Activated naive CD4-positive, alpha-beta T cell treated with Interleukin-2 at 50 U/mL for 16 hours (primary cell): ENCODE results near the gene TRIM4.
"Not testable (repeated sequence)": the region's sequence is repeated elsewhere in the genome, so short reads cannot be mapped to it uniquely, and the experiment has no call there.

Source experiments
- DNase-seq: peaks from one replicate; pipeline ENCODE4 v3.0.0-alpha.2; 2020

The TRIM4 gene

DNA sequence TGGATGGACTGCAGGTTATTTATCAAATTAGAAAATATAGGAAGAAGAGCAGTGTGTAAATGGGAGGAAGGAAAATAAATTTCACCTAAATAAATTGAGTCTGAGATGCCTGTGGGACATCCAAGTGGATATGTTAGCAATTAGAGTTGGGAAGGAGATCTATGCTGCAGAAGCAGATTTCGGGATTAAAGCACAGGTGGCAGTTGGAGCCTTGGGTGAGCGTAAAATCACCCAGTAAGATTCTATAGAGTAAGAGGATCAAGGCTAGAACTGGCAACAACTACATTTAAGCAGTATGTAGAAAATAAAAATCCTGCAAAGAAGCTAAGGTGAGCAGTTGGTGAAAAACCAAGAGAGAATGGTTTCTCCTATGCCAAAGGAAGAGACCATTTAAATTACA, 8.4 kb downstream of the TRIM4 start:
- DNase-seq: no peak

DNA sequence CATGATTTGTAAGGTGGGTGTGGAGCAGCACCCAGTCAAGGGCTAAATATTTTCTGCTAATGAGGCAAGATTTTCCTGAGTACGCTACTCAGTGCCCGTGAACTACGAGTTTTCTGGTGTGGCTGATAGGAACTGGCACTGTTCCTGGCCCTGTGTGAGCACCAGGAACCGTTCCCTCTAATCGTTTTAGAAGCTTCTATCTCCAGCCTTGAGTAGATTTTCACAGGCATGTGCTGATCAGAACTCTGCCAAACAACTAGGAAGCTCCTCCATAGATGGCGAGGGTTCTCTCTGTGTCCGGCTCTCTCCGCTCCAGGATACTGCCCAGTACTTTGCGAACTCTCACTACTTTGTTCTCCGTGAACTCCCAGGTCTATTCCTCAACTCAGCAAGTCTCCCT, 17.7 kb downstream of the TRIM4 start:
- DNase-seq: no peak

DNA sequence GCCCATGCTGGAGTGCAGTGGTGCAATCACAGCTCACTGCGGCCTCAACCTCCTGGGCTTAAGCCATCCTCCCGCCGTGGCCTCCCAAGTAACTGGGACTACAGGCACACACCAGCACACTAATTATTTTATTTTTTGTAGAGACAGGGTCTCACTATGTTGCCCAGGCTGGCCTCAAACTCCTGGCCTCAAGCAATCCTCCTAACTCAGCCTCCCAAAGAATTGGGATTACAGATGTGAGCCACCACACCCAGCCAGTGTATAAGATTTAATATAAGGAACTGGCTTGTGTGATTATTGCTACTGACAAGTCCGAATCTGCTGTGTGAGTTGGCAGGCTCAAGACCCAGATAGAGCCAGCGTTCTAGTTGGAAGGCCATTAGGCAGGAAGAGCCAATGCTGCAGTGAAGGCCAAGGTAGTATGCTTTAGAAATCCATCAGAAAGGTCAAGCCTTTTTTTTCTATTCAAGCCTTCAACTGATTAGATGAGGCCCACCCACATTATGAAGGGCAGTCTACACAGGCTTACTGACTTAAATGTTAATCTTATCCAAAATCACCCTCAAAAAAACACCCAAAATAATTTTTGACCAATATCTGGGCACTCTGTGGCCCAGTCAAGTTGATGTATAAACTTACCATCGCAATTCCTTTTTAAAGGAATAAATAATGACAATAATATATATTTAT, 19.4 kb downstream of the TRIM4 start:
- no peak for DNase-seq

DNA sequence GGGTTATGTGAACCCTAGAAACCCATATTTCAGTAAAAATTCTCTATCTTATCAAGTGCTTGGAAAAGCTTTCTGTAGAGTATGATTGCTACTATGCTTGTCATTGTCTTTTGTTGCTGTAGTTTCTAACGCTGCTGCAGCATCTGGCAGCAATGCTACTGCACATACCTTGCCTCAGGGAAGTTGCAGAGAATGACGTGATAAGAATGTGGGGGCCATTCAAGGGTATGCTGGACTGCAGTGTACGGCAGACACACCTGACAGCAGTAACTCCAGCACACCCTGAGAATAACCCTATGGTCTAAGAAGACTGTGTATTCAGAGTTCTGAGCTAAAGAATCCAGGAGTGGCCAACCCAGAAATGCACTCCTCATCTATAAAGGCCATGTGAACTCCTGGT, 20.5 kb downstream of the TRIM4 start:
- DNase-seq: no peak

DNA sequence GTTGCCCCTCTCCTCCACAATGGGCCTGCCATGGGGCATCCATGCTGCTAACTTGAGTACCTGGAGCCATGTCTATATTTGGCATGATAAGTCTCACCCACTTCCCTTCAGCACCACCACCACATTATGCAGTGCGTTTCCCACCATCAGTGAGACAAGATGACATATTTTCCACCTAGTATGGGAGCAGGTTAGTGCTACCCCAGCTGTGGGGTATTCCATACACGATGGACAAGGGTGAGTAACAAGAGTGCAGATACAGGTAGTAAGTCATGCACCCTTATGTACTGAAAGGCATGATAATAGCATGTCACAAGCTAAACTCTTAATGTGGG, 21.3 kb downstream of the TRIM4 start:
- DNase-seq: no peak

DNA sequence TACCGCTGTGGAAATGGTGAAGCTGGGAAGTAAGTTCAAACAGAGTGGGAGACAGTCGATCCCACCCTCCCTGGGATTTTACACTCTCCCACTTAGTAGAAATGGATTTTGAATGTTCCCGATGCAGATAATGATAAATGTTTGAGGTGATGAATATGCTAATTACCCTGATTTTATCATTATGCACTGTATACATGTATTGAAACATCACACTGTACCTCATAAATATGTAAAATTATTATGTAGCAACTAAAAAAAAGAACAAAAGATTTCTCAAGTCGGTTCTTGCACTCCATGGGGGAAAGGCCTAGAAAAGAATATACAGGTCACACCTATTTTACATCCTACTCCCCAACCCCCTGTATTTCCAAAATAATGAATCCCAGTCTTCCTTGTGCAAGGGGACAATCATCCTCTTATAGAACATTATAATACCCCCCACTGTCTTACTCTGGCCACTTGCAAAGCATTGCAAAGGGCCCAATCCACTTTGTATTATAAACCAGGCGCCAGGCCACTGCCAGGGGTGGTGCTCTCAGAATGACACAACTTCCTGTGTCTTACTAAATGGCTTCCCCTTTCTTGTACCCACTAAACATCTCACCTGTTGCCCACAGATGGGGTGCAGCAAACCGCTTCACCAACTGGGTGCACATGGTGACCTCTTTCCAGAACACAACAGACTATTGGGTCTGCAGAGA, 21.9 kb downstream of the TRIM4 start:
- DNase-seq: no peak

DNA sequence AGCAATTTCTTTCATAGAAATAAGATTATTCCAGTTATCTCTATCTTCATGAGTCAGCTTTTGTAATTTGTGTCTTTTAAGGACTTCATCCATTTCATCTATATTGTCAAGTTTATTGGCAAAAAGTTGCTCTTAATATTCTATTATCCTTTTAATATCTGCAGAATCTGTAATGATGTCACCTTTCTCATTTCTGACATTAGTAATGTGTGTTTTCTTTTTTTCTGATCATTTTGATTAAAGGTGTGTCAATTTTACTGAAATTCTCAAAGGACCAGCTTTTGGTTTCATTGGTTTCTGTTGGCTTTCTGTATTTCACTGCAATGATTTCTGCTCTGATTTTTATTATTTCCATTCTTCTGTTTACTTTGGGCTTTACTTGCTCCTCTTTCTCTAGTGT, 24.6 kb downstream of the TRIM4 start:
- no peak for DNase-seq

DNA sequence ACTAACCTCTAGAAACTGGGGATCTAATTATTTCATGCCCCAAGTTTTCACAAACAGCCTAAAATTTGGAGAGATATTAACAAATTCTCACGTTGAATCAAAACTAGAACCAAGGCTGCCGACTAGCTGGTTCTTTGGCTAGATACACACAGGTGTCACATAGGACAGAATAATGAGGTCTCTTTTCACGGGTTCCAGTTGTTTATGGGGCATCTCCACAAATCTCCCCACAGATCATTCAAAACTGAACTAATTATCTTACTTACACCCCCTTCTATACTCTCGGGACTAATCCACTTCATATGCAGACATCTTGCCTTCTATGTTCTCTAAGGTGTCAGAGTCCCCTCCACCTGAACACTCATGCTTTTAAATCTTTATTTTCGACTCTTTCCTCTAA, 26.1 kb downstream of the TRIM4 start:
- no peak for DNase-seq

DNA sequence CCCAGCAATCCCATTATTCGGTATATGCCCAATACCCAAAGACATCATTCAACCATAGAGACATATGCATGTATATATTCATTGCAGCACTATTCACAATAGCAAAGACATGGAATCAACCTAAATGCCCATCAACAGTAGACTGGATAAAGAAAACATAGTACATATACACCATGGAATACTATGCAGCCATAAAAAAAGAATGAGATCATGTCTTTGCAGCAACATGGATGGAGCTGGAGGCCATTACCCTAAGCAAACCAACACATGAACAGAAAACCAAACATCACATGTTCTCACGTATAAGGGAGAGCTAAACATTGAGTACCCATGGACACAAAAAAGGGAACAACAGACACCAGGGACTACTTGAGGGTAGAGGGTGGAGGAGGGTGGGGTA, 29.0 kb downstream of the TRIM4 start:
- not testable (repeated sequence) for DNase-seq

DNA sequence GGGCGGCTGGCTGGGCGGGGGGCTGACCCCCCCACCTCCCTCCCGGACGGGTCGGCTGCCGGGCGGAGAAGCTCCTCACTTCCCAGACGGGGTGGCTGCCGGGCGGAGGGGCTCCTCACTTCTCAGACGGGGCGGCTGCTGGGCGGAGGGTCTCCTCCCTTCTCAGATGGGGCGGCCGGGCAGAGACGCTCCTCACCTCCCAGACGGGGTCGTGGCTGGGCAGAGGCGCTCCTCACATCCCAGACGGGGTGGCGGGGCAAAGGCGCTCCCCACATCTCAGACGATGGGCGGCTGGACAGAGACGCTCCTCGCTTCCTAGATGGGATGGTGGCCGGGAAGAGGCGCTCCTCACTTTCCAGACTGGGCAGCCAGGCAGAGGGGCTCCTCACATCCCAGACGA, 31.0 kb downstream of the TRIM4 start:
- not testable (repeated sequence) for DNase-seq

DNA sequence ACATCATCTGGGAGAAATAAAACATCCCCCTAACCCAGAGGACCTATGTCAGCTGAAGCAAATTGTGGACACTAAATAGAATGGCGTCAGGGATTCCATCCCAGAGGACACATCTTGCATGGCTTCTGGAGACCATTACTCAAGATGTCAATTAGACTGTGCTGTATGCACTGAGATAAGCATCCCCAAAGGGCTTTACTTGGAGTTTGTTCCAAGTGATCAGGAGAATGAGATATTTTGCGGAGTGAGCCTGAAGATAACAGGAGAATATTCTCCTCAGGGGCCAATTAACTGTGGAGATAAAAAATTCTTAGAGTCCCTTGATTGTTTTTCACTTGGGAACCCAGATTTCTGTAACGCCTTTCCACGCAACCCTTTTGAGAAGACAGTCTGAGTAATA, 38.0 kb downstream of the TRIM4 start:
- no peak for DNase-seq

DNA sequence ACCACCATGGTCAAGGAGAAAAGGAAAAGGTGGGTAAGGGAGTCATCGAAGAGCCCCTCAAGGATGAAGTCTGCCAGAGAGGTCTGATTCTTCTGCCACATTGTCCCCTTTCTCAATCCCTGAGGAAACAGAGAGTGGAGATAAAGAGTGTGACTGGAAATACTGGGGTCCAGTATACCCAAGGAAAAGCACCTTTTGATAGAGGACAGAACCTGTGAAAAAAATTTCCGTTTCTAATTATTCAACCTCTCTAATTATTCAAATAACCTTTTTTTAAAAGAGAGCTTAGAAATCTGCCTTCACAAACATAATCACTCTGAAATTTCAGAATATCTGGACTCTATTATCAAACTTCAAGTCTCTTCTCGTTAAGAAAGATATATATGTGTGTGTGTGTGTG, 42.4 kb downstream of the TRIM4 start, which contains the start of gene OR2AE1:
TSS of gene OR2AE1 (minus strand) at position 101 of the 400 bp plus-strand sequence. CDS start at position 101, 0 bp downstream.
- no peak for DNase-seq

DNA sequence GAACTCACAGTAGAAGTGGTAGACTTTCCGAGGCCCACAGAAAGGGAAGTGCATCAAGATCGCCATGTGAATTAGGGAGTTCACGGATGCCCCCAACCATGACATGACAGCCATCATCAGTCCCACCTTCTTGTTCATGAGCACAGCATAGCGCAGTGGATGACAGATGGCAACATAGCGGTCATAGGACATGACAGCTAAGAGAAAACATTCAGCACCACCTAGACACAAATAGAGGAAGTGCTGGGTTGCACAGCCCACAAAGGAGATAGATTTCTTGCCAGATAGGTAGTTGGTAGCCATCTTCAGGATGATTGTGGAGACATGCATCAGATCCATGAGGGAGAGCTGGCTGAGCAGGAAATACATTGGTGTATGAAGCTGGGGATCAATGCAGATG, 42.8 kb downstream of the TRIM4 start:
- no peak for DNase-seq

DNA sequence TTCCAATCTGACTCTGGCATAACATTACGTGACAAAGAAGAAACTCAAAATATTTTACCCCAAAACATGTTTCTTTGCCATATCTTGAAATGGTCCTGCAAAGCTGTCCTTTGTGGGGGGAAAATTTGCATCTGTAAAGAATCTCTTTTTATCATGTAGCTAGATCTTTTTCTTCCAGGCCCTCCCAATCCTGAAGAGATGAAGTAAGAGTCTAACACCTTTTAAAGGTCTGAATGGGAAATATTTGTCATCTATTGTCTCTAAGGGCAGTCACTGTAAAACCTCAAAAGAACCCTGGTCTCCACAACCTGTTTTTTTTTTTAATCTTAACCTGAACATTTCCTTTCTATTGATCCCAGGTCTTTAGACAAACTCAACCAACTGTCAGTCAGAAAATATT, 51.1 kb downstream of the TRIM4 start:
- no peak for DNase-seq

DNA sequence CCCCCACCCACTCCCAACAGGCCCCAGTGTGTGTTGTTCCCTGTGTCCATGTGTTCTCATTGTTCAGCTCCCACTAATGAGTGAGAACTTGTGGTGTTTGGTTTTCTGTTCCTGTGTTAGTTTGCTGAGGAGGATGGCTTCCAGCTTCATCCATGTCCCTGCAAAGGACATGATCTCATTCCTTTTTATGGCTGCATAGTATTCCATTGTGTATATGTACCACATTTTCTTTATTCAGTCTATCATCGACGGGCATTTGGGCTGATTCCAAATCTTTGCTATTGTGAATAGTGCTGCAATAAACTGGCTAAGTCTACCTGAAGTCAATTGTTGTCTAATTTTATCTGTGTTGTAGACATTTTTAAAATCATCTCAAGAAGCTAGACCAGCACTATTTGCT, 51.9 kb downstream of the TRIM4 start:
- DNase-seq: not testable (repeated sequence)

DNA sequence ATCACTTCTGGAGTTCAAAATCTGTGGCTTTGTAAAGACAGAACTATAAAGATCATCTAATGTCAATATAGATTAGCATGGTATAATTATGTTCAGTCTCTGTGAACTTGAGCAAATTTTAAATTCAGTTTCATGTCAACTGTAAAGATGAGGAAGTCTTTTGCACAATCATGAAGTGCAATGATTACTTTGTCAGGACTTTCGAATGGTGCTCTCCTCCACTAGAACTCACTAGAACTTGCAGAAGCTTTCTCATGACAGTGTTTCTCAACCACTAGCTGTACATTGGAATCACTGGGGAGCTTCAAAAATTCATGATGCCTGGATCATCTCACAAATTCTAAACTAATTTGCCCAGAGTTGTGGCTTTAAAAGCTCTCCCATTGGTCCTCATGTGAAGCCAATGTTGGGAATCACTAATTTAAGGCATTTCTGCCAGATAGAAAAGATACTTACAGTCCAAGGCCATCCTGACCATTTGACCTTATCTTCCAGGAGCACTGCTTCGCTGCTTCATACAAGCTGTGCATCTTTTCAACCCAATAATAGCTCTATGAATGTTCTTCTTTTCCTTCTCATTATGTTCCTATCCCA, 55.4 kb downstream of the TRIM4 start:
- no peak for DNase-seq

DNA sequence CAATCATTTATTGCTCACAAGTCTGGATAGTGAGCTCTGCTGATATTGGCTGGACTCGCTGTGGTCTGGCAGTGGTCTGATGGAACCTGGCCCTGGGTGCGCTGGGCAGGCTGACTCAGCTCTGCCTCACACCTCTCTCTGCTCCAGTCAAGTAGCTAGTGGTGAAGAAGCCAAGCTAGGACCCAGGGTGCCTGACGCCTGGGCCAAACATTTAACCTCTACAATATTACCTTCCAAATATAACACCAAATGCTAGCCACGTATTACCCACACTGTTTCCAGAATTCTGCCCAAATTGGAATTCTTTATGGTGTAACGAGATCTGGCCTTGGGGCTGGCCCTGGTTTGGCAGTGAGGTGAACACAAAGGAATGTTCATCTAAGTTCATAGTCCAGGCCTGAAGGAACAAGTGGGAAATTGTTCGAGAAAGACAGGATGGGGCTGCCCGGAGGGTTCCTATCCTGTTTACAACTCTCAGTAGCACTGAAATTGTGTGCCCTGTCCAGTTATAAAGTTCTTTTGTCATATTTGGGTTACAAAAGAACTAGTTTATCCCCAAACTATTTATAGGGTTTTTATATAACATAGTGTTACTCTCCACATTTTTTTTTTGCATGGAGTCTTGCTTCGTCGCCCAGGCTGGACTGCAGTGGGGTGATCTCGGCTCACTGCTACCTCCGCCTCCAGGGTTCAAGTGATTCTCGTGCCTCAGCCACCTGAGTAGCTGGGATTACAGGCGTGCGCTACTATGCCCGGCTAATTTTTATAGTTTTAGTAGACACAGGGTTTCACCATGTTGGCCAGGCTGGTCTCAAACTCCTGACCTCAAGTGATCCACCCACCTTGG, 58.8 kb downstream of the TRIM4 start:
- no peak for DNase-seq

DNA sequence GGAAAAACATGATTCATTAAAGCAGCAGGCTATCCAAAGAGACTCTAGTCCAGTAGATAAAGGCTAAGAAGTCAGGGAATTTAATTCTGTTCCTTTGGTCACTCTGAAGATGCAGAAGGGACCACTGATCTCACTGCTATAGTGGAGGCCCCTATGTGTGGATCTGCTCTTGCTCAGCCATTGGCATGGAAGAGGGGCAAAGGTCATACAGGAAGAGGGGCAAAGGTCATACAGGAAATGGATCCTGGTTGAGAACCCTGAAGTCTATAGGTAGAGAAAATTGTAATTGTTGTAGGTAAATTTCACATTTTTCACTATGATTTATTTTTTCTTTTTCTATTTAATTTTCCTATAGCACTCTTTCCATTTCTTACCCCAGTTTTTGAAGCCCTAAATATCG, 64.1 kb downstream of the TRIM4 start:
- DNase-seq: no peak

DNA sequence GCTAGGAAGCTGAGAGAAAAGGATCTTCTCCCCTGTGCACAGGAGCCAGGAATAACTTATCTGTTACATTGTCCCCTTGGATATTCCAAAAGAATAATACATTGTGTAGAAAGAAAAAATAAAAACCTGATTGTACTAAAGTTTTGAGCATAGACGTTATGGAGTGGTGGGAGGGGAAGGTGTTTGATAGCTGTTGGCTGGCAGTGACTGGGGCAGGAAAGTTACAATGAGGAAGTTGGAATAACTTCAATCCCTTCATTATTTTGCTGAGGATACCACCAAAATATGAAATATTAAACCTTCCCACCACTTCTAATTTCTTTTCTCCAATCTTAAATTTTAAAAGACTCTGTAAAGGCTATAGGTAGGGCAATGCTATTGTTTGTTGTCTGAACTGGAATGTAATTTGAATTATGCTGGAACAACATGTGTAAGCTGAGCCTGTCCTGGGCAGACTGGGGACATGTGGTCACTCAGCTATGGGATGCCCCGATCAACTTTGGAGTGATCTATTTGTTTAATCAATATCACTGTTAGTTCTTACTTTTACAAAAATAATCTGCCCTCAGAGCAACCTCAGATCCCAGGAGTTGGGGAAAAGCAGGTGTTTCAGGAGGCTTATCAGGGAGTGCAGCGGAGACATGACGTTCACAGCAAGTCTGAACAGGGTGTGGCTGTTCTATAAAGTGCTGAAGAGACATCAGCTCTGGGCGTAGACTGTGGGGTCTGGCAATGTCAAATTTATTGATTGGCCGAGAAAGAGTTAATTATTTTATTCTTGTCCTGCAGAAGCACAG, 70.7 kb downstream of the TRIM4 start:
- DNase-seq: no peak

DNA sequence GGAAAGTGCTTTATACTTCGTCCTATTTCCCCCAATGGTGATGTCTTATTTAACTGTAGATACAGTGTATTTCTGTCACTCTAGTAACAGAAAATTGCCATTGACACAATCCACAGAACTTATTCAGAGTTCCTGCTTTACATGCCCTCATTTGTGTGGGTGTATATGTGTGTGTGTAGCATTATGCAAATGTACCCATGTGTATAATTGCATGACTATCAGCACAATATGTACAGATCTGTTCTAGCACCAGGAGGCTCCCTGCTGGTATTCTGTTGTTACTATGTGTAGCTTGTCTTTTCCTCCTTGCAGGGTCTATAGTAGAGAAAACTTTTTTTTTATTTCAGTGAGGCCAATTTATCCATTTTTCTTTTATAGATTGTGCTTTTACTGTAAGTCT, 75.0 kb downstream of the TRIM4 start:
- DNase-seq: no peak

DNA sequence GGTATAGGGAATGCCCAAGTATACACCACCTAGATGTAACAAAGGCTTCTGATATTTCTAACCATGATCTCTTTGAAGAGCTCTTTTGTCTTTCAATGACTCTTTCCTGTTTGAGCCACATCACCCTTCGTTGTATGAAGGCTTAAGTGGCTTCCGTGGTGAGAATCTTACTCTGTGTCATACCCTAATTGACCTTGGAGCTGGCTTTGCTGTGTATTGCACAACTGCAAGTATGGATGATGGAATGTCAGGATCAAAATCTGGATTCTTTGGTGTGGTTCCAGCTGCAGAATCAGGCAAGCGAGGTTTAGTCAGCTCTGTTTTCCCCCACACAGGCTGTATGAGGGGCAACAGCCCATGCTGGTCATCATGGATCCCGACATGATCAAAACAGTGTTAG, 75.5 kb downstream of the TRIM4 start:
- DNase-seq: no peak

DNA sequence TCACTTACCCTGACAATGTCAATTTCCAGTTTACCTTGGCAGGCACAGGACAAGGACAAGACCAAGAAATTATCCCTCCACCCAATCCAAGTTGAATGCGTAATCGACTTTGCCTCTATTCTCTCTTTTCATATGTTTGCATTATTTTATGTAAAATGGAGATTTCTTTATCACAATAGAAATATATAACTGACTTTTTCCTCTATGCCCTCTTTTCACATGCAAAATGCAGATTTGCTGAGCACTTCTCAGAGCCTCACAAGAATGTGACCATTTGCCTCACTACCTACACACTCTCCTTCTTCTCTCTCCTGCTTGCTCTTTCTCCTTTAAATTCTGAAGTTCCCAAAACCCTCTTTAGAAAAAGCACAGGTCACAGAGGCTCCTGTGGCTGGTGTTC, 76.4 kb downstream of the TRIM4 start:
- DNase-seq: no peak
